ENCODE results near the gene ANTXR2.
"Not testable (repeated sequence)": the region's sequence is repeated elsewhere in the genome, so short reads cannot be mapped to it uniquely, and the experiment has no call there.

ANTXR2 gene

GRCh38 chr4:80026100-80026499 is 46.9 kb downstream of the ANTXR2 start:
- DNase-seq (ENCODE audit: low read depth in 2 of 2, low spot score in 1 of 2), result no peak

GRCh38 chr4:80024335-80024734 is 48.7 kb downstream of the ANTXR2 start:
- DNase-seq (ENCODE audit: low read depth in 2 of 2, low spot score in 1 of 2), result no peak

- no peak for DNase-seq (ENCODE audit: low read depth in 2 of 2, low spot score in 1 of 2)
Observed at GRCh38 chr4:80022282-80022681, 50.7 kb downstream of the ANTXR2 start.

GRCh38 chr4:80017125-80017854 is 55.7 kb downstream of the ANTXR2 start:
- DNase-seq (ENCODE audit: low read depth in 2 of 2, low spot score in 1 of 2), result no peak

- no peak for DNase-seq (ENCODE audit: low read depth in 2 of 2, low spot score in 1 of 2)
Observed at GRCh38 chr4:80016506-80016905, 56.5 kb downstream of the ANTXR2 start.

- DNase-seq (ENCODE audit: low read depth in 2 of 2, low spot score in 1 of 2), result no peak
Observed at GRCh38 chr4:80015407-80016189, 57.4 kb downstream of the ANTXR2 start.

- no peak for DNase-seq (ENCODE audit: low read depth in 2 of 2, low spot score in 1 of 2)
Observed at GRCh38 chr4:80014531-80014930, 58.5 kb downstream of the ANTXR2 start.

- no peak for DNase-seq (ENCODE audit: low read depth in 2 of 2, low spot score in 1 of 2)
Observed at GRCh38 chr4:80012291-80012690, 60.7 kb downstream of the ANTXR2 start.

GRCh38 chr4:80011636-80012236 is 61.3 kb downstream of the ANTXR2 start:
- DNase-seq (ENCODE audit: low read depth in 2 of 2, low spot score in 1 of 2), result no peak

GRCh38 chr4:80010316-80010715 is 62.7 kb downstream of the ANTXR2 start:
- DNase-seq (ENCODE audit: low read depth in 2 of 2, low spot score in 1 of 2), result no peak

GRCh38 chr4:80009806-80010205 is 63.2 kb downstream of the ANTXR2 start:
- no peak for DNase-seq (ENCODE audit: low read depth in 2 of 2, low spot score in 1 of 2)

- no peak for DNase-seq (ENCODE audit: low read depth in 2 of 2, low spot score in 1 of 2)
Observed at GRCh38 chr4:80008971-80009370, 64.1 kb downstream of the ANTXR2 start.

- no peak for DNase-seq (ENCODE audit: low read depth in 2 of 2, low spot score in 1 of 2)
Observed at GRCh38 chr4:80008351-80008750, 64.7 kb downstream of the ANTXR2 start.

GRCh38 chr4:80007745-80008149 is 65.3 kb downstream of the ANTXR2 start:
- no peak for DNase-seq (ENCODE audit: low read depth in 2 of 2, low spot score in 1 of 2)

- no peak for DNase-seq (ENCODE audit: low read depth in 2 of 2, low spot score in 1 of 2)
Observed at GRCh38 chr4:80006935-80007744, 65.9 kb downstream of the ANTXR2 start.

- DNase-seq (ENCODE audit: low read depth in 2 of 2, low spot score in 1 of 2), result no peak
Observed at GRCh38 chr4:80005863-80006262, 67.2 kb downstream of the ANTXR2 start.

- DNase-seq (ENCODE audit: low read depth in 2 of 2, low spot score in 1 of 2), result no peak
Observed at GRCh38 chr4:80004319-80004718, 68.7 kb downstream of the ANTXR2 start.

GRCh38 chr4:80002559-80002958 is 70.5 kb downstream of the ANTXR2 start:
- not testable (repeated sequence) for DNase-seq (ENCODE audit: low read depth in 2 of 2, low spot score in 1 of 2)

GRCh38 chr4:79999048-79999447 is 74.0 kb downstream of the ANTXR2 start:
- not testable (repeated sequence) for DNase-seq (ENCODE audit: low read depth in 2 of 2, low spot score in 1 of 2)

- no peak for DNase-seq (ENCODE audit: low read depth in 2 of 2, low spot score in 1 of 2)
Observed at GRCh38 chr4:79998201-79998600, 74.8 kb downstream of the ANTXR2 start.

- no peak for DNase-seq (ENCODE audit: low read depth in 2 of 2, low spot score in 1 of 2)
Observed at GRCh38 chr4:79996851-79997250, 76.2 kb downstream of the ANTXR2 start.

All from stimulated activated CD8-positive, alpha-beta memory T cell treated with anti-CD3 and anti-CD28 coated beads, Interleukin-4, amount 100 ng/mL, for 1 hour (primary cell).